NCI-H69 (cell line): Measurements from ENCODE around the gene TMEM182.

Experiments
- DNase-seq: peaks from one replicate; lab custom pipeline; 2025; lab: John Stamatoyannopoulos, UW

Gene TMEM182

DNA sequence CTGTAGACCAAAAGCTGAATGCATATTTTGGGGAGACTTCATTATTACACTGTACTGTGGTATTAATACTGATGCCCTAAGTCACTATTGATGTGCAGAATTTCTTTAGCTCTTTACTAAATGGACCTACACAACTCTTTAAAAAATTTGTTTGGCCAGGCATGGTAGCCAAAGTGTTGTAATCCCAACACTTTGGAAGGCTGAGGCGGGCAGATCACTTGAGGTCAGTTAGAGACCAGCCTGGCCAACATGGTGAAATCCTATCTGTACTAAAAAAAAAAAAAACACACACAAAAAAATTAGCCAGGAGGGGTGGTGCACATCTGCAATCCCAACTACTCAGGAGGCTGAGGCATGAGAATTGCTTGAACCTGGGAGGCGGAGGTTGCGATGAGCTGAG is 6.4 kb downstream of the TMEM182 start:
- DNase-seq, result no peak

- no peak for DNase-seq
Observed at GRCh38 chr2:102768892-102769291, 7.1 kb downstream of the TMEM182 start.

GRCh38 chr2:102770506-102770905 is 8.7 kb downstream of the TMEM182 start:
- DNase-seq, result no peak

DNA sequence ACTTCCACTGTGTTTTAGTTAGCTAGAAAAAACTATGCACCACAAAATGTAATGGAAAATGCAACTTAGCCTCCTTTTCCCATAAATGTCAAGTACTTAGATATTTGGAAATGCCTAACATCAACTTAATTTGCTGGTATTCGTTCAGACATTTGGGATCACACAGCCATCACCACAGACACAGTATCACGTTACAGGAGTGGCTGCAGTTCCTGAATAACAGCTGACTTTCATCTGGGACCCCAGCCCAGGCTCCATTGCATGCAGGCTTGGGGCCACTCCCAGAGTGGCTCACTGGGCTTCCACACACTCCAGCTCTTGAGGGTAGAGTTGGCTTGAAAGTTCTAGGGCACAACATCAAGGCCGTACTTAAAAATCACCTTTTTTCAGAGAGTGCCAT is 9.3 kb downstream of the TMEM182 start:
- no peak for DNase-seq

DNA sequence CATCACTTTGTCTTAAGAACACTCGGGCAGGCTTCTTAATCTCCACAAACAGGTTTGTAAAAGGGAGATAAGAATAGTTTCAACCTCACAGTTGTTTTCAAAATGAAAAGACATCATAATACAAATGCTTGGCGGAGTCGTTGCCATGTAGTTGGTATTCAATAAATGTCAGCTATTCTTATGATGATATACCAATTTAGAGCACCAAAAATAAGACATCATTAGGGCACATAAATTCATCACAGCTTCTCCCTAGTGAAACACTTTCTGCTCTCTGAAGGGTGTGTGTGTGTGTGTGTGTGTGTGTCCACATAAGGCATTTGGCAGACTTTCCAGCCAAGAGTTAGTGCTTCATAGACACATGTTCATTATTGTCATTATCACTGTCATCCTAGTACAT is 10.8 kb downstream of the TMEM182 start:
- DNase-seq, result no peak

DNA sequence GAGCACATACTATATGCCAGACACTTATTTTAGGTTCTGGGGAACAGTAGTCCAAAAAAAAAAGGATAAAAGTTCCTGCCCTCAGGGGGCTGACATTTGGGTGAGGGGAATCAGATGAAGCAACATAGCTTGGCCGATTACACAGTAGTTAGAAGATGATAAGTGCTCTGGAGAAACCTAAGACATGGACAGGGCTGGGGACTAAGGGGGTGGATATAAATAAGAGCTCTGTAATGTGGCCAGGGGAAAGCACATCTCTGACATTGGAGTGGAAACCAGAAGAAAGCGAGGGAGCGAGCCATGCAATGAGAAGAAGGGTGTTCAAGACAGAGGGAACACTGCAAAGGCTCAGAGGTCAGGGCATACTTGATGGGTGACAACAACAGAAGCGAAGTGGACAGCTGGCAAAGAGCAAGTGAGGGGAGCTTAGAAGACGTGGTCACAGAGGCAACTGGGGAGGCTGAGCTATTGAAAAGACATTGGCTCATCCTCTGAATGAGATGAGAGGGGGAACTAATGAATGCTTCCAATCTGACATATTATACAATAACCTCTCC is 11.4 kb downstream of the TMEM182 start:
- DNase-seq, result no peak

GRCh38 chr2:102778260-102778659 is 16.4 kb downstream of the TMEM182 start:
- no peak for DNase-seq

DNA sequence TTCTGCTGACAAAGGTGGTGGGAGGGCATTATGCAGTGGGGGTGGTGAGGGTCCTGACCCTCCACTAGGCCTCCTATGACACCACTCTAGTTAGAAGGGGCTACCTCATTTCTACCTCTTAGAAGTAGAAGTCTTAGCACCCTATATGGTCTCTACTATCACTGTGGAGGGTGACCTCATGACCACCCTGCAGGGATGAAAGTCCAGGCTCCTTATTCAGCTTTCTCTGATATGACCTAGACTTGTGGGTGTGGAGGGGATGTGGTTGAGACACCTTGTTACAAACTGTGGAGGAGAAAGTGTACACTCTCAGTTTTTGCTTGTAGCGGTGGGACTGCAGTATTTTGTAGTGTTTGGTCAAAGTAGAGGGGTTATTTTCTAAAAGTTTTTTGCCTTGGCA is 18.6 kb downstream of the TMEM182 start:
- DNase-seq, result no peak

DNA sequence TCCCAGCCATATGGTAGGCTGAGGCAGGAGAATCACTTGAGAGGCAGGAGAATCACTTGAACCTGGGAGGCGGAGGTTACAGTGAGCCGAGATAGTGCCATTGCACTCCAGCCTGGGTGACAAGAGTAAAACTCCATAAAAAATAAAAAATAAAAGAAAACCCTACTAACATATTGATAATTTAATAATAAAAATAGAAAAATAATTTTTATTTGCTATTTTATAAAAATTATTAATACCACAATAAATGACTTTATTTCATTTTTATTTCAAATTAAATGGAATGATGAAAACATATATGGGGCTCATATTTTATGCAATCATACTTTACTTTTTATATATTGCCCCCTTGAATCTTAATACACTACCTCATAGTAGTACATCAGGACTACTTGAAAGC is 20.4 kb downstream of the TMEM182 start:
- DNase-seq, result no peak

DNA sequence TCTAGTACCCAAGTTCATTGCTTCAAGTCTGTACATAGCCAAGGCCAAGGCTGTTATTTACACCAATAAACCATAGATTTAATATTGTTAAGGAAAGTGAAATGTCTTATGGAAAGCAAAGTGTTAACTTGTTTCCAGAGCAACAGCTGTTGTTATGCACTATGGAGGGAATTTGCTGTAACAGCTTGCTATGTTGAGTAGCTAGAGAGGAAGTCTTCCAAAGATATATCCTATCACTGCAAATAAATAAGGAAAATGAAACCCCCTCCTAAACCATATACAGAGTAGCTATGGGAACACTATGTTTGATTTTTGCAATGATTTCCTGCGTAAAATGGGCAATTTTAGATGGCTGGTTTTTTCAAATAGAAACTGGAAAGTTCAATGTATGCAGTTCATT is 21.1 kb downstream of the TMEM182 start:
- DNase-seq, result no peak

DNA sequence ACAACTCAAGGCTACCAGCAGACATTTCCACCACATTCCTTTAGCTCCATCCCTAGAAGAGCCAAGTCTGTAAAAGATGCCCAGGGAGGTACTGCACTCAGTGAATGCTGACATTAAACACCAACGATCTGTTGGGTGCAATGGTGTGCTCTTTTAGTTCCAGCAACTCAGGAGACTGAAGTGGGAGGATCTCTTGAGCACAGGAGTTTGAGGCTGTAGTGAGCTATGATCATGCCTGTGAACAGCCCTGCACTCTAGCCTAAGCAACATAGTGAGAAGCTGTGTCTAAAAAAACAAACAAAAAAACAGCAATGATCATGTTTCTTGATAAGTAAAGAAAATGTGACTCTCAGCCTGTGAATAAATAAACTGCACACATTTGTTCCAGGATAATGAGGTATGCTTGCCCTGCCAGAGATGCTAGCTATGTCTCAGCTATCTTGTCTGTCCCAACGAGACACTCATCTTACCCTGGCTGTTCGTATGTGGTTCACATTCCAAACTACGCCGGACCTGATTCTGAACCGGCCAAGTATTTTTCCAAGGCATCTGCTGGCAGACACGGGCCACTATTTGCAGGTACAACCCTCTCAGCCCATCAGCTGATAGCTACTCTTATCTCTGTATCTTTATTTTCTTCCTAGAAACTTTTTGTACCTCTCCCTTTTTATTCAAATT is 21.8 kb downstream of the TMEM182 start:
- no peak for DNase-seq

DNA sequence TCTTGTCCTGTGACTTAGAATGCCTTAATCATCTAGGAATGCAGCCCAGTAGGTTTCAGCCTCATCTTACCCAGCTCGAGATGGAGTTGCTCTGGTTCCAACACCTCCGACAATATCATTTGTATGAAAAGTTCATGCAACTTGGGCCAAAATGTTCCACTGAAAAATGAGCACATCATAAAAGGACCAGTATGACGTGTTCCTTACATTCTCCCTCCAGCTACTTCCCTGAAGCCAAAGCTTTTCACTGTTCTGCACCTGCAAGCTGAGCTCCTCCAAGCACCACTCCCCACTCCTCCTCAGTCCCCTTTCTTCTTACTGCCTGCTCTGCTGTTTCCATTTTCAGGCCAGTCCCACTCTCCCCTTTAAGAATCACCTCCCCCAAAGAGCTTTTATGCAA is 23.1 kb downstream of the TMEM182 start:
- no peak for DNase-seq

GRCh38 chr2:102788216-102788884 is 26.5 kb downstream of the TMEM182 start:
- DNase-seq, result no peak

GRCh38 chr2:102788885-102789260 is 27.0 kb downstream of the TMEM182 start:
- no peak for DNase-seq

GRCh38 chr2:102789349-102790090 is 27.7 kb downstream of the TMEM182 start:
- no peak for DNase-seq

DNA sequence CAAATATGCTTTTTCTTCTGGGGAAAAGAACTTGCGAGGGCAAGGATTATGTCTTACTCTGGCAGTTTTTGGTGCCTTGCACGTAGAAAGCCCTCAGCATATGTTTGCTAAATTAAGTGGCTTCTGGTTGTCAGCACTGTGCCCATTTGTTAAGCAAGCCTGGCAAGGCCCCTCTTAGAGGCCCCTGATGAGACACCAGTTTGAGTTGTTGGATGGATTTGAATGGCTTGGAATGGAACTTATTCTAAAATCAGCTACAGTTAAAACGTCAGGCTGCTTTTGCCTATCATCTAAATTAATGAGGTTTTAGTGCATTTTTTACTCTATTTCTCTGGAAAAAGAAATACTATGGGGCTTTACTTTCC is 28.2 kb downstream of the TMEM182 start:
- no peak for DNase-seq

DNA sequence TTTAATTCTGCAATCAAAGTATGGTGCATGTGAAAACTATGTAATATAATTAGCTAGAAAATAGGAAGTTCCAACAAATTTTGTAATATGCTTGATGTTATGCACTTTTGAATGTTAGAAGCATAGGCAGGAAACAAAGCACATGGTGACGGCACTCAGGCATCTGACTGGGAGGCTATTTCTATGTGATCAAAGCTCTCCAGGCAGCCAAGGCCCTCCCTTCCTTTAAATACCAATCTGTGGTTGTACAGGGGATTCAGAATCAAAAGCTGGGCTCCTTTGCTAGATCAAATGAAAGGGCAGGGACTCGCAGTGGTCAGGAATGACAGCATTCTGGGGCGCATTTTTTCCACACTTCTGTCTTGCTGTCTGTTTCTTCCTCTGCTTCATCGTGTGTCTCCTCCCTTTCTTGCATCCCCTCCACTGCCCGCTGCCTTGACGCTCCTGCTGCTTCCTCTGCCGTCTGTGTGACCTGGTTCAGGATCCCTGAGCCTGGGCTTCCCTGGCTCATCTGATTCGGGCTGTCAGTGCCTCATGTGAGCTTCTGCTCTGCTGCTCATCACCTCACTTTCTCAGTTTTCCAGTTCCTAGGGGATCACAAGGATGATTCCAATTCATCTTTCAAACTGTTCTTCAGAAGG is 30.9 kb downstream of the TMEM182 start:
- no peak for DNase-seq

GRCh38 chr2:102795641-102796040 is 33.8 kb downstream of the TMEM182 start:
- no peak for DNase-seq

DNA sequence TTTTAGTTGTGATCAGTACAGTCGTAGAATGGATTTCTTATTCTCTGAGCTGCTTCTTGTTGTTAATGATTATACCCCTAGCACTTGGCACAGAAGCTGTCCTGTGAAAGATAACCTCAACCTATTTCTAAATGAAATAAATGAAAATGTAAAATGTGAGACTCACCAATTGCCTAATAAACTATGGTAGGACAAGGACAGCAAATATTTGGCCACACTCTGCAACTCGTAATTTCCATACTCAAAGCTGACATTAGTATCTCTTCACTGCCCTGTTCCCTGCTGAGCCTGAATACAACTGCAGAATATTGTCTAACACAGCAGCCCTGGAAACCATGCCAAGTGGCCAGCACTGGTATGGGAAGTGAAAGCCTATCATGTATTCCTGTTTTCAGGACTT is 34.5 kb downstream of the TMEM182 start:
- DNase-seq, result peak; percentile 46

DNA sequence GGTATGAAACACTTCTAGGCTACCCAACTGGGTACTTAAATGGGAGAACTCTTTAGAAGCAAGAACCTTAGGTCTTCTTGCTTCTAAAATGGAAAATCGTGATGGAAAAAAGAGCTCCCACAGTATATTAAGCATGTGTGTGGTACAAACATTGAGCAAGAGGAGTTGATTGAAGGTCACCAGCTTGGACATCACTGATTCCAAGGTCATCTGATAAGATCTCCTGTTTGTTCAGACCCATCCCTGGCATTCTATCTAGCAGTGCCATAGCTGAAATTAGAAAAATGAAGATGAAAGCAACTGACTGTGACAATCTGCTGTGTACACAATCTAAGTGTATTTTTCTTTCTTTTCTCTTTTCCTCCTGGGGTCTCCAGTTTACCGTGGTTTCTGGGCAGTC is 35.7 kb downstream of the TMEM182 start:
- no peak for DNase-seq

GRCh38 chr2:102798181-102798580 is 36.4 kb downstream of the TMEM182 start:
- DNase-seq, result no peak

GRCh38 chr2:102801098-102801718 is 39.4 kb downstream of the TMEM182 start:
- DNase-seq, result peak; percentile 6
